Measurements from ENCODE around the gene FBN1.

DNA sequence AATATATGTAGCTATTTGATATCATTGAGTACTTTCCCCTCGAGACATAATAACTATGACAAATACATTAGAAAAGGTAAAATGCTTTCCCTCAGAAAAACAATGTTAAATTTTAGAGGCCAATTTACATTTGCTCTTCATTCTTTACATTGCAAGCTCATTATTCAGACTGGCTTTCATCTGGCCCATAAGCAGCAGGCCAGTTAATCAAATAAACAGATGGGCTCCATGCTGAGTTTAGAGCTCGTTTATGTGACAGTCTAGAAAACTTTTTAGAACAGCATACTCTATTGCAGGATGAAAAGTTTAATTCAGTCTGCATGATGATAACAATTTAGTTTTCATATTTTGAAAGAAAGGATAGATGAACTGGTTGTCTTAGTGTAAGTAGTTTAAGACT lies 163.7 kb downstream of the FBN1 start:
- TF ChIP-seq, protein P1, sequence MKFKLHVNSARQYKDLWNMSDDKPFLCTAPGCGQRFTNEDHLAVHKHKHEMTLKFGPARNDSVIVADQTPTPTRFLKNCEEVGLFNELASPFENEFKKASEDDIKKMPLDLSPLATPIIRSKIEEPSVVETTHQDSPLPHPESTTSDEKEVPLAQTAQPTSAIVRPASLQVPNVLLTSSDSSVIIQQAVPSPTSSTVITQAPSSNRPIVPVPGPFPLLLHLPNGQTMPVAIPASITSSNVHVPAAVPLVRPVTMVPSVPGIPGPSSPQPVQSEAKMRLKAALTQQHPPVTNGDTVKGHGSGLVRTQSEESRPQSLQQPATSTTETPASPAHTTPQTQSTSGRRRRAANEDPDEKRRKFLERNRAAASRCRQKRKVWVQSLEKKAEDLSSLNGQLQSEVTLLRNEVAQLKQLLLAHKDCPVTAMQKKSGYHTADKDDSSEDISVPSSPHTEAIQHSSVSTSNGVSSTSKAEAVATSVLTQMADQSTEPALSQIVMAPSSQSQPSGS (CRISPR knock-in tag; IDR thresholded peaks at IDR 0.05; ENCODE audit: borderline replicate concordance, low read depth) = no peak
- TF ChIP-seq CTCF (IDR thresholded peaks at IDR 0.05) (no peak), FOXP4 (CRISPR knock-in tag; IDR thresholded peaks at IDR 0.05) (no peak), ATF1 (CRISPR knock-in tag; IDR thresholded peaks at IDR 0.05) (no peak)
- TF ChIP-seq, protein P2, sequence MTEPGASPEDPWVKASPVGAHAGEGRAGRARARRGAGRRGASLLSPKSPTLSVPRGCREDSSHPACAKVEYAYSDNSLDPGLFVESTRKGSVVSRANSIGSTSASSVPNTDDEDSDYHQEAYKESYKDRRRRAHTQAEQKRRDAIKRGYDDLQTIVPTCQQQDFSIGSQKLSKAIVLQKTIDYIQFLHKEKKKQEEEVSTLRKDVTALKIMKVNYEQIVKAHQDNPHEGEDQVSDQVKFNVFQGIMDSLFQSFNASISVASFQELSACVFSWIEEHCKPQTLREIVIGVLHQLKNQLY (CRISPR knock-in tag; IDR thresholded peaks at IDR 0.05) = no peak

Data from WTC11 (cell line).